Liver (tissue), 9 donors: ENCODE results near the gene DMPK. TPM values are rescaled to one million over a fixed set of nuclear protein-coding genes. Genes with fewer than 3 reads are reported as not detected.

ENCODE experiments used
- DNase-seq: peaks from one replicate; pipeline ENCODE4 v3.0.0-alpha.2; 2017; ENCODE audit warnings: low spot score
- H3K27ac ChIP-seq, 2 donors: one replicate each; pipeline ENCODE4 v1.7.0; 2013; ENCODE audit warnings: inconsistent platforms in 2 of 2, low read length in 2 of 2, control low read depth in 1 of 2, low read depth in 1 of 2, mild to moderate bottlenecking in 1 of 2
- H3K27me3 ChIP-seq, 4 donors: one replicate each; pipeline versions ENCODE4 v1.6.1 to v1.7.0; 2013; ENCODE audit warnings: low read length in 3 of 4, inconsistent platforms in 1 of 4, mild to moderate bottlenecking in 1 of 4, moderate library complexity in 1 of 4; ENCODE audit not compliant: control insufficient read depth in 4 of 4, insufficient read depth in 4 of 4
- H3K36me3 ChIP-seq, 4 donors: one replicate each; pipeline versions ENCODE4 v1.6.1 to v1.7.0; 2013; ENCODE audit warnings: low read length in 3 of 4, mild to moderate bottlenecking in 3 of 4, low read depth in 1 of 4, moderate library complexity in 1 of 4; ENCODE audit not compliant: control insufficient read depth in 4 of 4, insufficient read depth in 3 of 4
- H3K4me1 ChIP-seq, 4 donors: one replicate each; pipeline versions ENCODE4 v1.6.1 to v1.7.0; 2013; ENCODE audit warnings: low read length in 3 of 4, mild to moderate bottlenecking in 3 of 4, moderate library complexity in 1 of 4; ENCODE audit not compliant: control insufficient read depth in 4 of 4, insufficient read depth in 4 of 4
- H3K4me3 ChIP-seq, 3 donors: one replicate each; pipeline versions ENCODE4 v1.6.1 to v1.7.0; 2013; ENCODE audit warnings: low read length in 3 of 3, control low read depth in 1 of 3, low read depth in 1 of 3, mild to moderate bottlenecking in 1 of 3
- H3K9ac ChIP-seq, 2 donors: one replicate each; pipeline ENCODE4 v1.7.0; 2013; ENCODE audit warnings: low read length in 2 of 2, mild to moderate bottlenecking in 2 of 2, moderate library complexity in 2 of 2, control low read depth in 1 of 2, low read depth in 1 of 2
- H3K9me3 ChIP-seq, 4 donors: one replicate each; pipeline versions ENCODE4 v1.6.1 to v1.7.0; 2013; ENCODE audit warnings: low read length in 3 of 4; ENCODE audit not compliant: control insufficient read depth in 4 of 4
- ATF3 ChIP-seq: IDR thresholded peaks from 2 replicates; pipeline ENCODE4 v1.6.1; 2016; ENCODE audit warnings: antibody characterized with exemption
- CTCF ChIP-seq: fragments of 150-350 bp; IDR thresholded peaks from 2 replicates; pipeline ENCODE4 v1.5.1; 2017; ENCODE audit warnings: improper control_type of control experiment, low read depth, low read length; ENCODE audit not compliant: missing input control
- FOXA1 ChIP-seq: IDR thresholded peaks from 2 replicates; pipeline ENCODE4 v1.6.1; 2016; ENCODE audit warnings: antibody characterized with exemption
- FOXA2 ChIP-seq: IDR thresholded peaks from 2 replicates; pipeline ENCODE4 v1.6.1; 2016; ENCODE audit warnings: antibody characterized with exemption
- GABPA ChIP-seq, 2 donors: IDR thresholded peaks in 1 of 2; conservative IDR thresholded peaks in 1 of 2; 2 replicates each; pipeline ENCODE4 v1.6.1; 2016; ENCODE audit warnings: antibody characterized with exemption in 2 of 2, mild to moderate bottlenecking in 1 of 2, moderate library complexity in 1 of 2
- HNF4A ChIP-seq, 2 donors: conservative IDR thresholded peaks; 2 replicates each; pipeline ENCODE4 v1.6.1; 2016; ENCODE audit warnings: antibody characterized with exemption in 2 of 2, mild to moderate bottlenecking in 2 of 2
- HNF4G ChIP-seq: IDR thresholded peaks from 2 replicates; pipeline ENCODE4 v1.6.1; 2016; ENCODE audit warnings: antibody characterized with exemption
- JUND ChIP-seq, 2 donors: IDR thresholded peaks; 2 replicates each; pipeline ENCODE4 v1.6.1; 2016; ENCODE audit warnings: antibody characterized with exemption in 2 of 2
- MAX ChIP-seq: IDR thresholded peaks from 2 replicates; pipeline ENCODE4 v1.6.1; 2016; ENCODE audit warnings: antibody characterized with exemption
- NR2F2 ChIP-seq: IDR thresholded peaks from 2 replicates; pipeline ENCODE4 v1.6.1; 2016; ENCODE audit warnings: antibody characterized with exemption
- RAD21 ChIP-seq, 2 donors: IDR thresholded peaks; 2 replicates each; pipeline ENCODE4 v1.6.1; 2016; ENCODE audit warnings: antibody characterized with exemption in 2 of 2, mild to moderate bottlenecking in 2 of 2
- REST ChIP-seq: IDR thresholded peaks from 2 replicates; pipeline ENCODE4 v1.6.1; 2016; ENCODE audit warnings: antibody characterized with exemption, mild to moderate bottlenecking
- RXRA ChIP-seq, 2 donors: IDR thresholded peaks; 2 replicates each; pipeline ENCODE4 v1.6.1; 2017 to 2018; ENCODE audit warnings: antibody characterized with exemption in 2 of 2, mild to moderate bottlenecking in 1 of 2
- SP1 ChIP-seq: IDR thresholded peaks from 2 replicates; pipeline ENCODE4 v1.6.1; 2018; ENCODE audit warnings: antibody characterized with exemption, mild to moderate bottlenecking
- TAF1 ChIP-seq: conservative IDR thresholded peaks from 2 replicates; pipeline ENCODE4 v1.6.1; 2016; ENCODE audit warnings: antibody characterized with exemption, mild to moderate bottlenecking
- YY1 ChIP-seq: IDR thresholded peaks from 2 replicates; pipeline ENCODE4 v1.6.1; 2016; ENCODE audit warnings: antibody characterized with exemption, mild to moderate bottlenecking
- ZBTB33 ChIP-seq: IDR thresholded peaks from 2 replicates; pipeline ENCODE4 v1.6.1; 2016; ENCODE audit warnings: antibody characterized with exemption
- WGBS: extraction: QIAGEN DNeasy Blood & Tissue Kit; methylation state at CpG from one replicate; pipeline ENCODE4 v1.1.7; 2013; 5-methylcytosine and 5-hydroxymethylcytosine counted together
- polyA plus RNA-seq, 2 donors: library from polyadenylated mRNA; stranded (reverse) in 1 of 2; unstranded in 1 of 2; fragments of 200-250 nt in 1 of 2; fragments of >200 nt in 1 of 2; fragmentation: Nextera tagmentation in 1 of 2; extraction: Ambion mirVana in 1 of 2; gene quantifications; one replicate each; pipeline versions ENCODE4 v1.2.1 to v1.2.3, GENCODE V29; 2013 to 2015
- total RNA-seq, 2 donors: library from RNA; depleted of rRNA; stranded (reverse); fragments of >200 nt; gene quantifications; one replicate each; pipeline ENCODE4 v1.2.3, GENCODE V29; 2014
- donor health status: healthy.
- donor health status: healthy.
- donor health status: healthy.
- donor health status: healthy.
- donor health status: healthy.

DMPK gene
- total and polyA plus RNA-seq, 4 donors = 1.8 to 12.5 (median 6.1) TPM

GRCh38 chr19:45758921-45759320 lies 23.4 kb downstream of the DMPK start:
- no peak overlapping the region for H3K27ac ChIP-seq
- WGBS = 90% methylated on average over 9 of the region's 9 CpGs
- no peaks in the 10 kb centered on the region for H3K9me3 ChIP-seq
- H3K9ac ChIP-seq = no peak overlapping the region
- H3K27me3 ChIP-seq = no peaks in the 10 kb centered on the region
- TF ChIP-seq CTCF (no peak), TAF1 (no peak), MAX (no peak), FOXA1 (no peak), GABPA (IDR thresholded peaks at IDR 0.05 in 1 of 2, conservative IDR thresholded peaks at IDR 0.05 in 1 of 2) (no peak), RXRA (IDR thresholded peaks at IDR 0.05) (no peak), REST (no peak), FOXA2 (no peak), YY1 (no peak), ATF3 (no peak), RAD21 (IDR thresholded peaks at IDR 0.05) (no peak), HNF4A (conservative IDR thresholded peaks at IDR 0.05) (no peak), JUND (IDR thresholded peaks at IDR 0.05) (no peak), NR2F2 (no peak), SP1 (no peak)
- H3K36me3 ChIP-seq = no peaks in the 10 kb centered on the region
- no peaks in the 10 kb centered on the region for H3K4me1 ChIP-seq
- DNase-seq = no peak
- no peak overlapping the region for H3K4me3 ChIP-seq

- no peak for TF ChIP-seq HNF4A (conservative IDR thresholded peaks at IDR 0.05)
- TF ChIP-seq TAF1 = no peak
- TF ChIP-seq GABPA (IDR thresholded peaks at IDR 0.05 in 1 of 2, conservative IDR thresholded peaks at IDR 0.05 in 1 of 2) = no peak
- no peak for TF ChIP-seq ZBTB33
- TF ChIP-seq NR2F2 = no peak
- no peak for TF ChIP-seq FOXA1
- TF ChIP-seq SP1 = no peak
- TF ChIP-seq RXRA (IDR thresholded peaks at IDR 0.05) = no peak
- no peak for TF ChIP-seq ATF3
- no peak for TF ChIP-seq JUND (IDR thresholded peaks at IDR 0.05)
- TF ChIP-seq RAD21 (IDR thresholded peaks at IDR 0.05) = no peak
- TF ChIP-seq MAX = no peak
- no peak for TF ChIP-seq HNF4G
- TF ChIP-seq CTCF = no peak
- no peaks in the 10 kb centered on the region for H3K27me3 ChIP-seq
- no peak overlapping the region for H3K9ac ChIP-seq
- no peak overlapping the region for H3K27ac ChIP-seq
- H3K36me3 ChIP-seq = no peaks in the 10 kb centered on the region
- no peak for DNase-seq
- H3K4me1 ChIP-seq = no peaks in the 10 kb centered on the region
- no peaks in the 10 kb centered on the region for H3K9me3 ChIP-seq
- H3K4me3 ChIP-seq = no peak overlapping the region
- 86% methylated on average over 9 of the region's 9 CpGs for WGBS
Measured at GRCh38 chr19:45757695-45758094, 24.6 kb downstream of the DMPK start.
